T-helper 1 cell (primary cell): ENCODE measurements around the gene PRKN.
"Not testable (repeated sequence)": the region's sequence is repeated elsewhere in the genome, so short reads cannot be mapped to it uniquely, and the experiment has no call there.

Experiments used
- DNase-seq, 5 donors: peaks; one replicate each; pipeline ENCODE4 v3.0.0-alpha.2; 2012 to 2020

The PRKN gene

DNA sequence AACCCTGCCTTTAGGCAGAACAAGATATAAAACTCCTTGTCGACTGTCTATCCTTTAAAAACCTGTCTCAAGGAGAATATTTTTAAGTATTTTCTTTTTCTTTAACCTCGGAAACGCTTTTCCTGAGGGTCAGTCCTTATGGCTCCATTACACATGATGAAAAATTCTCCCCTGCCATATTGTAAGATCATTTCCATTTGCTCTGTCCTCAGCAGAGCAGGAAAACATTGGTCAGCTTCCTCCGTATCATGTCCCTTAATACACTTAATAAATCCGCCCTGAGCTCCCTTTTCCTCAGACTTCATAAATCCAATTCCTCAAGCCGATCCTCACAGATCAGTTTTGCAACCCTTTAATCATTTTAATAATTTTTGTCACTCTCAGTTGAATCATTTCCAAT lies 1219.2 kb downstream of the PRKN start:
- DNase-seq: no peak

DNA sequence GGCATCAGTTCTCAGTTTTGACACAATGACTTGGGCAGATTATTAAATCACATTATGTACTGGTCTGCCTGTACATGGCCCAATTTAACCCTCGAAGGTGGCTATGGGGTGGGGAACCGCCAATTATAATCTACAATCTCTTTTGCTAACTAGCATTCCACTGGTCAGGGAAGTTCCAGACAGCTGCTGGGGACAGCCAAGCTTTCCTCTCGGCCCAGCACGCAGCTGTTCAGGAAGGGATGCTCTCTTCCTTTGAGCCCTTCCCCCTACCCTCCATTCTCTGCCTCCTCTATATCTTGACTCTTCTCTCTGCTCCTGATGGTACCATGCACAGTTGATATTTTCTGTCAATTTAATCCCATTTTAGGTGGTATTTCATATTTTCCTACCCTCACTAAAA lies 1220.2 kb downstream of the PRKN start:
- no peak for DNase-seq

DNA sequence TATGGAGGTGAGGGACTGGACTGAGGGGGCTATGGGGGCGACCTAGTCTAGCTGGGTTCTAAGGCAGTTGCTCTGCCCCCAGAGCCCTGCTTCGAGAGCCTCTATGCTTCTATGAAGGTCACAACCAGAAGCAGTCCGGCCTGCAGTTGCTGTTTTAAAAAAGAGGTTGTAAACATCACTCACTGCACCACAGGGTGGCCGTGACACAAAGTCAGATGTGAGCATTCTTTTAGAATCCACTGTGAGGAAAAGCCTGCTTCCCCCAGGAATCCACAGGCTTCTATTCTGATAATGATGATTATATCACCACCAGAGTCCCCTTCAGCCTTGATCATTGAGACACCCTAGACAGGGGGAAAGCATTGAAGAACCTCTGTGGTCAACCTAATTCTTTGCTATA lies 1224.0 kb downstream of the PRKN start:
- no peak for DNase-seq

DNA sequence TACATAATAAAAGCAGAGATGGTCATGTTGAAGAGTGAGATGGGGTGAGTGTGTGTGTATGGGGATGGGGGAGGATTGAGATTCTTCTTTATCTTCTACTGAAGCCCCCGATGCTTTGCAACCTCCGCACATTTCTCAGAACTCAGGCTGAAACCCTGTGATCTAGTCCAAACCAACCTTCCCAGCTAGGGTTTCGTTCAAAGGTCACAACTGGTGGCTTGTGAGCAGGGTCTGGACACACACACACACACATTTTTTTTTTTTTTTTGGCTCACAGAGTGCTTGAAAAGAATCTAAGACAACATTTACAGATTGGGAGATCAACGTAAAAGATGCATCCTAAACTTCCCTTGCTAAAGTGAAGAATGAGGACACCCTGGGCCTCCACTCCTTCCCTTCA lies 1228.7 kb downstream of the PRKN start:
- DNase-seq: no peak

DNA sequence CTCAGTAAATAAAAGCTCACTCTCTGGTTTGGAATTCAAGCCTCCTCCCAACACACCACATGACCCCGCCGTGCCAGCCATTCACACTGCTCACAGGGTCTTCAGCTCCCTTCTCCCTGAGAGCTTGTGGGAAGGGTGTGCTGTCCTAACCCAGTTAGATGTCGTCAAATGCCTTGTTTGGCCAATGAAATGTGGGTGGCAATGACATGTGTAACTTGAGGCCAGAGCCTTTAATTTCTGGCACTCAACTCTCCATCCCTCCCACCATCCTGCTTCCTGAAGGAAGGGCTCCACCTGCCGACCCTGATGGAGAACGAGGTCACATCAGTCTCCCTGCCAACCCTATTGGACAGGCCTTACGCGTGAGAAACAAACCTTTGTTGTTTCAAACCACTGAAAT lies 1229.2 kb downstream of the PRKN start:
- DNase-seq: no peak

DNA sequence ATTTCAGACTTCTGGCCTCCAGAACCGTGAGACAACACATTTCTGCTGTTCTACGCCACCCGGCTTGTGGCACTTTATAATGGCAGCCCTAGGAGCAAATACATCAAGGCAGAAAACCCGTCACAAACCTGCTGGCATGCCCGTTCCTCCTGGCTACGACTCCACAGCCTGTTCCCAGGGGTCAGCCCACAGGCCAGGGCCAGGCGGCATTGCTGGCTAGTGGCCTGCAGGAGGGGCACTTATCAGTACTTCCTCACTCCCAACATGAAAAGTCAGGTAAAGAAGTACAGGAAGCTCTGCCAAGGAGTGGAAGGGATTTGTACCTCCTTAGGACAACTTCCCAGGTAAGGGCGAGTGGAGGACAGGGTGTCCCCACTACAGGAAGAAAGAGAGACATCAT lies 1230.6 kb downstream of the PRKN start:
- no peak for DNase-seq

DNA sequence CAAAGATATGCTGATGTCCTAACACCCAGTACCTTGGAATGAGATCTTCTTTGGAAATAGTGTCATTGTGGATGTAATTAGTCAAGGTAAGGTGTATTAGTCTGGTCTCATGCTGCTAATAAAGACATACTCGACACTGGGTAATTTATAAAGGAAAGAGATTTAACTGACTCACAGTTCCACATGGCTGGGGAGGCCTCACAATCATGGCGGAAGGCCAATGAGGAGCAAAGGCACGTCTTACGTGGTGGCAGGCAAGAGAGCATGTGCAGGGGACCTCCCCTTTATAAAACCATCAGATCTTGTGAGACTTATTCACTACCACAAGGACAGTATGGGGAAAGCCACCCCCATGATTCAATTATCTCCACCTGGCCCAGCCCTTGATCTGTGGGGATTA lies 1231.3 kb downstream of the PRKN start:
- DNase-seq: not testable (repeated sequence)

DNA sequence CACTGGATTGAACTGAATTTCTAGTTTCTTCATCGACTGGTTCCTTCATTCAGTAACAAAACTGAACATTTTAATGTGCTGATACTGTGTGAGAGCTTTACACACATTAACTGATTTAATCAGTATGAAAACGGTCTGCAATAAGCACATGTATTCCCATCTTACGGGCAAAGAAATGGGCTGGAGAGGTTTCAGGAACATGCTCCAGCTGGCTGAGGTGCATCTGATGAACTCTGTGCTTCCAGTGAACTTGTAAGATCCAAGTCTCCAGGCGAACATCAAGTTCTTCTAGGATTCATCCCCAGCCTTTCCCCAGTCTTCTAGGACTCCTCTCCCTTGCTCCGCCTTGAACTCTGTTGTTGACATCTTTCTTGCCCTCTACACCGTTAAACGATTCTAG lies 1233.0 kb downstream of the PRKN start:
- no peak for DNase-seq

DNA sequence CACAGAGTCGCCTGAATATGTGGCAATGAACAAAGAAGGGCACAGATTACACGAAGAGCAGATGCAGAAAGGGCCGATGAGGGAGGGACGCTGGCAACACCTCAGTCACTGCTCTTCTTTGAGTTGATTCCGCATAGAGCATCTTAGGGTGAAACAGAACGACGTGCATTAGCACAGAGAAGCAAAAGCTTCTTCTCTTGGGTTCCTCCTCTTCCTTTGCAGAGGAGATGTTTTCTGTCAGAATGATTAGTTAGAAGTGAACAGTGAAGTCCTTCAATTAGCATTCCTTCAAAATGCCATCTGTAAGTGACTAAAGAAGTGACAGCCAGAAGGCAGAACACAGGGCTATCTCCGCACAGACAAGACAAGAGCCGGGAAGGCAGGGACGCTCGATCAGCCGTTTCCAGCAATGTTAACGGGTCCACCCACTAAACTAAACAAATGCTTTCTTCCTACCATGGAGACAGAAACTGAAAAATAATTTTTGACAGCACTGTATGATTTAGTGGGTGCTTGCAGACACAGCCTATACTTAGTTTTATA lies 1233.9 kb downstream of the PRKN start:
- DNase-seq: no peak

DNA sequence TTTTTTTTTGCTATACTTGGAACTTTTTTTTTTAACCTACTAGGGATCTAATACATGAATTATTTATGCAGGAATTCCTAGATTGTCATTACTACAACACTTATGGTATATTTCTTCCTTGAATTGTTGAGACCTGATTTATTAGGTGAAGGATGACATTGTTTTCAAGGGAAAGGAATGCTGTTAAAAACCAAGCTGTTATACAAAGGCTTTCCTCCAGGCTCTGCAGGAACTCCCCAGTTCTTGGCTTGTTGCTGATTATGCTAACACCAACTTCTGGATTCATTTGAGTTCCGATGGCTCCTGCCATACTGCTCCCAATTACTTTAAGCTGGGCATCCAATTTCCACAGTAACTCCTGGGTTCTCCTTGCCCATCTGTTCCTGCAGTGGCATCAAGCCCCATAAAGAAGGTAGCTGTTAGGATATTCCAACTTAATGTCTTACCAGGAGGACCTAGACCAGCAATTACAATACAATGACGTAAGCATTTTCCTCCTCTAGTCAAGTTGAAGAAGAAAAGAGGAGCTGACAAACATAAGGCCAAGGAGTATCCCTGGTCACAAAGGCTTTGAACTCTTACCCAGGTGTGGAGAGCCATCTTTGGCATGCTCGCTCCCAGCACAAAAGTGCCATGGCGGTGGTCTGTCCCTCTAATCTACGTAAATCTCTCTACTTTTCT lies 1237.8 kb downstream of the PRKN start:
- DNase-seq: no peak

DNA sequence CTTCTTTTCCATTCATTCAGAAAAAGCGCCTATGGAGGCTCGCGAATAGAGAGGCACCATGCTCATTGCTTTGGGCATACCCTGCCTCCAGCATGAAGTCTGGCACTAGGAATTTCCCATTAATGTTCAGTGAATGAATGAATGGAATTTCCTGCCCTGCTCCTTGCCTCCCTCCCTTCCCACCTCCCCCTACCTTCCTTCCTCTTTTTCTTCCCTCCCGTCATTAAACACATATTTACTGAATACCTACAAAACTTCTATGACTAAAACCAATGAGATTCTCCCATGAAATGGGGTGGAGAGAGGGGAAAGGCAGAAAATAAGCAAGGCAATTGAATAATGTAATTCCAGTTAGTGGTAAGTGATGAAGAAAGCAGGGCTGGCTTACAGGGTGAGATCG lies 1239.9 kb downstream of the PRKN start:
- no peak for DNase-seq

DNA sequence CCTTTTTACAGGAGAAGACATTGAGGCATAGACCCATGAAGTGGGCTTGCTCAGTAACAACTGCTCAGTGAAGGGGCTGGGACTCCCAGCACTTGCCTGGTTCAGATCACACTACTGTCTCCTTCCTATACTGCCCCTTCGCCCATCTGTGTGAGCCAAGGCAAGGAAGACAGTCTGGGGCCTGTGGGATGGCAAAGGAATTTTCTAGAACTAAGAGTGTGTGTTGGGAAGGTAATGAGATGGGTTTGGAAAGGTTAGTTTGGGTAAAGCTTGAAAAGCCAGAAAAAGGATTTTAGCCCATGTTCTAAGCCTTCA lies 1240.4 kb downstream of the PRKN start:
- DNase-seq: no peak

DNA sequence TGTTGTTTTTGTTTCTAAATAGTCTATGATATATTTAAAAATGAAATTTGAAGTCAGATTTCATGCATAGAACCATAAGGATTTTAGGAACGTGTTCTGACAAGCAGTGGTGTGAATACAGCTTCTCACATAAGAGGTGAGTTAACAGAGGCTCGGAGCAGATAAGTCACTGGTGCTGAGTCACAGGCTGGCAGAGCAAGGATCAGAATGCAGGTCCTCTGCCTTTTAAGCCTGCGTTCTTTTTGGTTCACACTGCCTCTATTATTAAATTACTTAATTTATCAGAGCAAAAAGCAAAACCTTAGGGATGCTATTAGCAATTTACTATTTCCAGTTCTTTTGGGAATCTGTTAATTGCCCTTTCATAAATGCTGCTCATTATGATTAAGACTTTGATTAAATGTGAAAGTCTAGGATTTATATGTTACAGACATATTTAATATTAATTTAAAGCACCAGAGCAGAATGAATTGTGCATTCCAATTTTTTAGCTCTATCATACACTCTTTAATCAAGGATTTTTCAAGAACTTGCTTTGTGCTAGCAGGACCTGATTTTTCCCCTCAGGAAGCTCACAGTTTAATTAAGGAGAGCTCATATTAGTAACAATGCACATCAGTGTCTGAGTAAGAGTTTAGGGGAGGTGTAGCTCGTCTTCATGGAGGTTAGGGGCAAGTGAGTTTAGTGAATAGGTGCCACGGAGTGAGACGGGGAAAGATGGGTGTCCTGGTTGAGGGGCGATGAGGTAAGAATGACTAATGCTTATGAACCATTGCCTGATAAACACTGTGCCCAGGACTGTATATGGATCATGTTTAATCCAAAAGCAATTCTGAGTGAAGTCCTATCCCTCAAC lies 1241.0 kb downstream of the PRKN start:
- no peak for DNase-seq

DNA sequence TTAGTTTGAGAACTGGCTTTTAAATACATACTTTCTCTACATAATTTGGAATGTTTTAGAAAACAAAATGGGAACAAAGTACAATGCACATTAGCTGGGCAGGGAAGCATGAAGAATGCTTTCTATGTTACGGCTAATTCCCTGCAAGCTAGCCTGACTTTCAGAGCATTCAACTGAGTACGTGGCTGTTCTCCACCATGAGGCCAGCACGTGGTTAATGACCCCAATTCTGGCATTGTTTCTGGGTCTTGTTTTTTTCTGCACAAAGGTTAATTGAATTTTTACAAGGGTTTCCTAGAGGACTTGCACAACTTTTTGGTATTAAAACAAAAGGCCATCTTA lies 1245.1 kb downstream of the PRKN start:
- DNase-seq: no peak

DNA sequence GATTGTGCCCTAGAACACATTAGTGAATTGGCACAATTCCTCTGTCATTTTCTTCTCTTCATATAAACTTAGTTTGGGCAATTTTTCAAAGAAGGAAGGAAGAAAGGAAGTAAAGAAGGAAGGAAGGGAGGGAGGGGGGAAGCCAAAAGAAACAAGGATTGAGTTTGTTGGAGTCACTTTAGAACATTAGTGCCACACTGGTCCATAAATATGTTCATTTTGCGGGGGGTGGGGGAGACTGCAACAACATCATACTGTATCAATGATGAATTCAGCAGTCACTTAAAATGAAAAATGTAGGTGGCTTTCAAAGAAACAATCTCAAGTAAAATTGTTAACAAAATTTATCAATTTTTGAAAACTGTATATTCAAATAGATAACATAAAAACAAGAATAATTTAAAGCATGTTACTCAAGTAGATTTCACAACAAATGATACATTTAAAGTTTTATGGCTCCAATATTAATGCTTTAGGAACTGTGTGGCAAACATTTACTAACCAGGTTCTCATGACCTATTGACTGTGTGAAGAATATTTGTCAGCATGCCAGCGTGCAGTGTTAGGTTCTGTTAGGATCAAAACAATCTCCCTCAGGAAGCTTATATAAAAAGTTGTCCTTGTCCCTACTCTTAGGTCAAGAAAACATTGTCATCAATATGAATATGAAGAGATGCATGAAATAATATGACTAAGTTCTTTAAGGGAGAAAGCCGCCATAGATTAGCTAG lies 1245.6 kb downstream of the PRKN start:
- DNase-seq: no peak

DNA sequence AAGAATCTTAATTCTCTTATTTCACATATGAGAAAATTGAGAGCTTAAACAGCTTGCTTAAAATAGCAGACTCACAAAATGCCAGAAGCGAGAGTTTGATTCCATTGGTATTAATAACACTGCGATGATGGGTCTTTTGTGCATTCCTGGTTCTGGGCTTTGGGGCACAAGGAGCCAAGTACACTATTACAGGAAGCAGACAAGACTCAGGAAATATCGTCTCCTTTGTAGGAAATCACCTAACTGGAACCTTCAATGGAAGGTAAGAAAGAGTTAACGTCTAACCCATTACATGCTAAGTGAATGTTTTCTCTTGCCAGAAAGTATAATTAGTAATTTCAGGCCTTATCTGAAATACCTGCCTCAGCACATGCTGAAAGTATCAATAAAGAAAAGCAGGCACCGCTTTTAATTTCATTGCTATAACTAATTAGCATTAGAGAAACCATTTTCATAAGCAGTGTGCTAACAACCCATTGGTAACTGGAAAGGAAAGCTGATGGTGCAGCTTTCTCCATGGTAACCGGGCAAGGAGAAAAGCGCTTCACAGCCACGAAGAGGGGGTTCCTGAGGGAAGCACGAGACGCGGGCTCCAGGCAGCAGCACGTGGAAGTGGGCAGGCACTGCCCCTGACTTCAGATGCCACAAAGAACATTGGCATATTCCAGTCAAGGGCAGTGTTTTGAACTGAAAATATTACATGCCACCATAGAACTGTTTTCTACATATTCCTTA lies 1247.0 kb downstream of the PRKN start:
- no peak for DNase-seq

DNA sequence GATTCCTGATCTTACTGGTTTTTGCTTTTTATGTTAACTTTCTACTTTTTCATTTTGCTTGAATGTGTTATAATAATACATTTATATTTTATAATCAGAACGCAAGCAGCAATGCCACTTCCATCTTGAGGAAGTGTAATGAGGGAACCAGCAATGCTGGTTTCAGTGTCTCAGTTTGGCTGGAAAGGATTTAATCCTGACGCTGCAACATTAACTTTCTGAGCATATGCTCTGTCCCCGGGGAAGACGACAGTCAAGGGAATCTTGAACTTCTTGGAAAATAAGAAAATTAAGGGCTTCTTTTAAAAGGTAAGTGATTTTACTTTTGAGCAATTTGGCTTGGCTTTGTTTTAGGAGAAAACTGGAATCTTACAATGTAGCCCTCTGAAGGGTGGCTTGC lies 1248.2 kb downstream of the PRKN start:
- DNase-seq: no peak

DNA sequence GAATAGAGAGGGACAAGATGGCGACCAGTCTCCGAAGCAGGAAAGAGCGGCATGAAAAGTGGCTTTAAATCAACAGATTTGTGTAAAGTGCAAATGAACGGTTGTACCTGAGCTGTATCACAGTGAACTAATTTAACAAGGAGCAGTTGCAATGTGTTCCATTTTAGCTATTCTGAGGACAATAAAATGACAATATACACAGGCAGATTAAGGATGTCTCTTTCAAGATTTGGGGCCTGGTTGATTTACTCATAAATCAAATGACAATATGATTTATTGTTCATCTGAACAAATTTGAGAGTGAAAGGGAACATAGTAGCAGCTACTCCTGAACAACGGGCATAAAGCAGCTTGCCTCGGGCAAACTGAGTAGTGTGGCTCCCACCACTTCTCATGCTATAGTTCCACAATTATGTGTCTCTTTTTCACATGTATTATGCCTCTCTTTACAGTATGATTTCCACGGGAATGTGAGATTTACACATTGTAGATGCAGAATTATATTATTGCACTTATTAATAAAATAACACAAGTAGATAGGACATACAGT lies 1249.6 kb downstream of the PRKN start:
- no peak for DNase-seq

DNA sequence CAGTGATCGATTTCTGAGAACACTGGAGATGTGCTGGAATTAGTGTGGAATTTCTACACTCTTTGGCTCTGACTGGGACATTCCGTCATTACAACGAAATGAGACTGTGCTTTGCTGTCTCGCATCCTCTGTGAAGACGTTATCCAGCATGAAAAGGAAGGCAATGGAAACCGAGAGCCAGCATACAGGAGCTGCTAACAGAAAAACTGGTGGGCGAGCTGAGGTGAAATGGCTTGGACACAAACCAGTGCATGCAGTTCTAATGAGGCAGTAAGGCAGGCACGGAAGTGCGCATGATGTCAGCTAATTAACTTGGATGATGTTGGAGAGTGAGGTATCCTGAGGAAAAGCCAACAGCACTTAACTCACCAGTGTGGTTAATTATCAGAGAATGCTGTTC lies 1250.9 kb downstream of the PRKN start:
- DNase-seq: no peak

DNA sequence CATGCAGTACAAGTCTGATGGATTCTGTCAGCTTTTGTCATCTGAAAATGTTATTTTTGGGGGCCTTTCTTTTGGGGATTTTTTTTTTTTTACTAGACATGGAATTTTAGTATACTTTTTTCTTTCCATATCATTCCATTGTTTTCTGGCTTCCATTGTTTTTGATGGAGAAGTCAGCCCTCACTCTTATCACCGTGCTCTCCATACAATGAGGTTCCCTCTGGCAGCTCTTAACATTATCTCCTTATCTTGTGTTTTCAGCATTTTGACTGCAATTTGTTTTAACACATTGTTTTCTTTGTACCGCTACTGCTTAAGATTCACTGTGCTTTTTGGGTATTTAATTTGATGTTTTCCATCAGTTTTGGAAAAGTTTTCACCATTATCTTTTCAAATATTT lies 1262.2 kb downstream of the PRKN start:
- DNase-seq: no peak

DNA sequence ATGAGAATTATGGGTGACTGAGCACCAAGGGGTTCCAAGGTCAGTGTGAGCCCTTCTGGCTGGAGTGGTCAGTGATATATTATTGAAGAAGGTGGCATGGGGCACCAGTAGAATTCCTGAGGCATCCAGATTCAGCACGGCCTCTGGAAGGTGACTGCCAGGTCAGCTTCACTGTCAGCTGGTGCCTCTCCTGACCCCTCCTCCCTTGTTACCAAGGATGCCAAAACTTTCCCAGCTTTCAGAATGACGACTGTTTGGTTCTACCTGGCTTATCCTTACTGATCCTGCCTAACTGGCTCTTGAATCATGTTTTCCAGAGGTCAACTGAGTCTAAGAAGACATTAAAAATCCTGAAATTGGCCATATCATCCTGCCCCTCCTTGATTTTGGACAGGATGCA lies 1264.5 kb downstream of the PRKN start:
- no peak for DNase-seq

DNA sequence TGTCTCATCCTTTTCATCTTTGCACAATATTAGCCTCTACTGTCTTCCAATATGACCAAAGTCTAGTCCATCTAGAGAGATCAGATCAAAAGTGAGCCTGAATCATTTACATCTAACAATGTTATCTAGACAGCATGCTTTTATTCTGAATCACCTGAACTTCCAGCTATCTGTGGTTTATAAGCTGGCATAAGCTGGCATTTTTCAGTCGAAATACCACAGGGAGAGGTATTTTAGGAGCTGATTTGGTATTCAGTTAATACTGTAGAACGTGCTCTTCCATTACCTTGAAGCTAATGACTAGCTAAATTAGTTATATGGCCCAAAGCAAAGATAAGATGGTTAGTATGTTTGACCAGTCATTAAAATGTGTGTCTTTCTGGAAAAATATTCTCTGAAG lies 1265.4 kb downstream of the PRKN start:
- no peak for DNase-seq
